22Rv1 (cell line): ENCODE data around the gene CD79B.

ENCODE experiments used
- H3K27ac ChIP-seq: fragments of 450-650 bp; 2 replicates; pipeline ENCODE4 v1.5.1; 2017
- CTCF ChIP-seq: fragments of 450-650 bp; IDR thresholded peaks from 2 replicates; pipeline ENCODE4 v1.5.1; 2017; ENCODE audit warnings: mild to moderate bottlenecking
- ZFX ChIP-seq: fragments of 450-650 bp; IDR thresholded peaks from 2 replicates; pipeline ENCODE4 v1.6.1; 2017; ENCODE audit warnings: antibody characterized with exemption, borderline replicate concordance

The CD79B gene

GRCh38 chr17:63954402-63955063 lies 22.4 kb upstream of the CD79B start:
- no peak overlapping the region for H3K27ac ChIP-seq
- TF ChIP-seq CTCF (no peak), ZFX (no peak)

- H3K27ac ChIP-seq, result no peak overlapping the region
- peak; percentile 93 for TF ChIP-seq CTCF
- TF ChIP-seq ZFX, result no peak
Measured at GRCh38 chr17:63950940-63951907, 19.1 kb upstream of the CD79B start.

- no peak overlapping the region for H3K27ac ChIP-seq
- no peak for TF ChIP-seq CTCF
- no peak for TF ChIP-seq ZFX
Measured at GRCh38 chr17:63949576-63950250, 17.6 kb upstream of the CD79B start.

- H3K27ac ChIP-seq, result no peak overlapping the region
- TF ChIP-seq ZFX (no peak), CTCF (no peak)
Measured at GRCh38 chr17:63948521-63948920, 16.4 kb upstream of the CD79B start.

- no peak for TF ChIP-seq ZFX
- no peak overlapping the region for H3K27ac ChIP-seq
Measured at GRCh38 chr17:63947711-63948330, 15.7 kb upstream of the CD79B start.

- no peak overlapping the region for H3K27ac ChIP-seq
- TF ChIP-seq ZFX, result no peak
- peak; percentile 81 for TF ChIP-seq CTCF
Measured at GRCh38 chr17:63946440-63947363, 14.6 kb upstream of the CD79B start.
